Anterior cingulate cortex (tissue), 58 donors: ENCODE measurements around the gene FASN.
A peak's percentile ranks its signal among the peaks of the same experiment; 100 is the strongest.

Experiments used
- DNase-seq, 58 donors: peaks; one replicate each; lab custom pipeline; 2025; lab: John Stamatoyannopoulos, UW

The FASN gene

GRCh38 chr17:82033359-82034085, 64.5 kb downstream of the FASN start:
- DNase-seq = no peak

- peak in 1 of 58 donors; percentile 15 for DNase-seq
These were observed 66.0 kb downstream of the FASN start for GRCh38 chr17:82031885-82032627.

DNA sequence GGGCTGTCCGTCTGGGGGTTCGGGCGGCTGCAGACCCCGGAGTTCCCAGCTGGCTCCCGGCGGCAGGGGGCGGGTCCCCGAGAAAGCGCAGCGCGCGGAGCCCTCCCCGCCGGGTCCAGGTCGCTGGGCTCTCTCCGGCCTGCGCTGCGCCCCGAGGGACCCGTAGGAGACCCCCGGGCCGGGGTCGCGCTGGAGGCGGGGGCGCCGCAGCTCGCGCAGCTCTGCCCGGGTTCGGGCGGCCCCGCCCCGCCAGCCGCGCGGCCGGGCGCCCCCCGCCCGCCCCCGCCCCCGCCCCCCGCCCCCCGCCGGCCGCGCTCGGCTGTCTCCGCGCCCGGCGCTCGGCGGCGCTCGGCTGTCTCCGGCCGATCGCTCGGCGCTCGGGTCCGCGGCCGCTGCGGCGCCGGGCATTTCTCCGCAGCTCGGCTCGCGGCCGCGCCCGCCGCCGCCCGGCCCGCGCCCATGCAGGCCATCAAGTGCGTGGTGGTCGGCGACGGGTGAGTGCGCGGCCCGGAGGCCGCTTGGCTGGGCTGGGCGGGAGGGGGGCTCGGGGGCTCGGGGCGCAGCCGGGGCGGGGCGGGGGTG, 66.6 kb downstream of the FASN start, which contains the start of gene RAC3:
RAC3 (plus strand) TSS at position 376 of the 582 bp plus-strand sequence; CDS start at position 460, 84 bp downstream.
- peak in 1 of 58 donors; percentile 23 for DNase-seq

- peak in 57 of 58 donors; percentile 26 to 89 (median 72) for DNase-seq
These were observed 67.3 kb downstream of the FASN start for GRCh38 chr17:82030470-82031302.

GRCh38 chr17:82029990-82030469, 68.0 kb downstream of the FASN start:
- DNase-seq = no peak

- peak in 1 of 58 donors; percentile 17 for DNase-seq
These were observed 68.6 kb downstream of the FASN start for GRCh38 chr17:82029391-82029790.

DNA sequence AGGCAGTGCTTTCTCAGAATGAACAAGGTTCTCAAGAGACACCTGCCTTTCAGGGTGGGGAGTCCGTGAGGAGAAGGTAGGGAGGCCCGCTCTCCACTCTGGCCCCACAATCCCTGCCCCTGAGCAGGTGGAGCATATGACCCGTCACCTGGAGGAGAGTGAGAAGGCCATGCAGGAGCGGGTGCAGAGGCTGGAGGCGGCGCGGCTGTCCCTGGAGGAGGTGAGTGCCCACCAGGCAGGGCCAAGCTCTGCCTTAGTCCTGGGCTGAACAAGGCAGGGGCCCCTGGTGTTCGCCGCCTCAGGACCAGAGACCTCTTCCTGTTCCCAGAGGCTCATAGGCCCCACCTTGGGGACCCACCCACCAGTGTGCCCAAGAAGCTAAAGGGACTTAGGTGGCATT, 69.1 kb downstream of the FASN start:
- no peak for DNase-seq
